Endometrial microvascular endothelial cells (primary cell): ENCODE results near the gene ERRFI1. TPM values are rescaled to one million over a fixed set of nuclear protein-coding genes. Genes with fewer than 3 reads are reported as not detected.

Experiments used
- in situ Hi-C: cut with HindIII; loops from 2 replicates; pipeline ENCODE4 v1.10.0; 2017; ENCODE audit warnings: low sequenced_read_pairs, low pct_unique_long_range_greater_than_20kb; ENCODE audit errors: inconsistent ontology term
- total RNA-seq: library from RNA; depleted of rRNA; stranded (reverse); fragments of >200 nt; gene quantifications from one replicate; pipeline ENCODE4 v1.2.3, GENCODE V29; 2015; ENCODE audit errors: inconsistent ontology term

ERRFI1 gene
- total RNA-seq, 1 donor from 2014 or later, result 18.5 TPM

DNA sequence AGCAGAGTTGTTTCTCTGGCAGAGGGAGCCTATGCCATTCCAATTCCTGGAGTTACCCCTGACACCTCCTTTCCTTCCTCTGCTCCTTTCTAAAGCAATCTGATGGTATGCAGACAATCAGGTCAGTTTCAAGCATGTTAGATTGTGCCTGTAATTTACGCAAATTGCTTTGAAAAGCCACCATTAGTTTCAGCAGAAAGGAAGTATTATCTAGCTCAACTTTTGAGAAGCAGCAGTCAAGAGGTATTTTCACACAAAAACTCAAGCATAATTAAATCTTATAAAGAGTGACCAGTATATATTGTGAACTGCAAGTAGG lies 2.2 kb downstream of the ERRFI1 start:
- in situ Hi-C loops, result loop anchor here (25.0 kb wide), 1 partner anchor 288 kb away; the partner anchor contains the start of gene SLC45A1

DNA sequence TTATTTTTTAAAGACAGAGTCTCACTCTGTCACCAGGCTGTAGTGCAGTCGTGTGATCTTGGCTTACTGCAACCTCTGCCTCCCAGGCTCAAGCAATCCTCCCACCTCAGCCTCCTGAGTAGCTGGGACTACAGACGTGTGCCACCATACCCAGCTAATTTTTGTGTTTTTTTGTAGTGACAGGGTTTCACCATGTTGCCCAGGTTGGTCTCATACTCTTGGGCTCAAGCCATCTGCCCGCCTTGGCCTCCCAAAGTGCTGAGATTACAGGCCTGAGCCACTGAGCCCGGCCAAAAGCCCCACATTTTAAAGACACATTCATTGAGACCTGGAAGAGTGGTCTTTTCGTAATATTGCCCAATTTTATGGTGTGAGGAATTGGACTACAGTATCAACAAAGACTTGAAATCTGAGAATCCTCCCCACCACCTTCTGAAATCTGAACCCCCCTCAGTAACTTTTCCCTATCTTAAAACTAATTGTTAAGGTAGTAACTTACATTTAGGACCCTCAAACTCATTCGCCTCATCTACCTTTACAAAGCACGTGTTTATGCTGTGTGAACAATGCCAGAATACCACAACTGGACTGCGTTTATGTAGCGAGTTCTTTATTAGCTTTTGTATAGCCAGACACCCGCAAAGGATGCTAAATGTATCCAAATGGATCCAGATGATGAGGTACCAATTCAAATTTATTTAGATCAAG lies 2.7 kb downstream of the ERRFI1 start:
- in situ Hi-C loops, result loop anchor here (25.0 kb wide), 1 partner anchor 289 kb away; the partner anchor contains the start of gene SLC45A1

DNA sequence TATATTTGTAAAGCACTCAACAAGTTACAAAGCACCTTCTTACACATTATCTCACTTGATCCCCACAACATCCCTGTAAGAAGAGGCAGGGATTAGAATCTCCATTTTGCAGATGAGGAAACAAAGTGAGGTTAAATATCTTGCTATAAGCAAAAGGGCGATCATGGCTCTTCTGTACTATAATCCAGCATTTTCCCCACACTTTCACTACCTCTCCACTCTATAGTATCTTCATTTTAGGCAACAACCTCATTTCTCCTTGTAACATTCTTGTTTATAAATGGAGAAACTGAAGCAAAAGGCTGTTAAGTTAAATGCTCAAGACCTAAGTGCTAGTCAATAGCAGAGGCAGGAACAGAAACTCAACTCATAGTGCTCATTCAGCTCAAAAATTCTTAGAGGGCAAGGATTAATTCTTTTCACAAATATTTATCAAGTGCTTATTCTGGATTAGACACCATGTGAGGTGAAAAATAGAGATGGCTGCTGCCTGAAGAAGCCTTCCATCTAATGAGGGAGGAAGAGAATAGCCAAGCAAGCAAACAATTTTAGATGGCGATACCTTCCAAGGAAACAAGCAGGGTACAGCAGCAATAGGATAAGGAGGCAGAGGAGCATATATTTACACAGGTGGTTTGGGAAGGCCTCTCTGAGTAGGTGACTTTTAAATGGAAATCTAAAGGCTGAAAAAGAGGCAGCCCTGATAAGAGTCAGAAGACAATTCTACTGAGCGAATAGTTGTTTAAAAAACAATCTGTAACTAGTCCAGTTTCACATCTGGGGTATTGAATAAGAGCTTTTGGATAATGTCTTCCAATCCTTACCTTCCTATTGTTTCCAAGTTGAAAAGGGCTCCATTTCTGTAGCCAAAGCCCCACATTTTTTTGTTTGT lies 3.5 kb downstream of the ERRFI1 start:
- in situ Hi-C loops, result loop anchor here (25.0 kb wide), 1 partner anchor 290 kb away; the partner anchor contains the start of gene SLC45A1

DNA sequence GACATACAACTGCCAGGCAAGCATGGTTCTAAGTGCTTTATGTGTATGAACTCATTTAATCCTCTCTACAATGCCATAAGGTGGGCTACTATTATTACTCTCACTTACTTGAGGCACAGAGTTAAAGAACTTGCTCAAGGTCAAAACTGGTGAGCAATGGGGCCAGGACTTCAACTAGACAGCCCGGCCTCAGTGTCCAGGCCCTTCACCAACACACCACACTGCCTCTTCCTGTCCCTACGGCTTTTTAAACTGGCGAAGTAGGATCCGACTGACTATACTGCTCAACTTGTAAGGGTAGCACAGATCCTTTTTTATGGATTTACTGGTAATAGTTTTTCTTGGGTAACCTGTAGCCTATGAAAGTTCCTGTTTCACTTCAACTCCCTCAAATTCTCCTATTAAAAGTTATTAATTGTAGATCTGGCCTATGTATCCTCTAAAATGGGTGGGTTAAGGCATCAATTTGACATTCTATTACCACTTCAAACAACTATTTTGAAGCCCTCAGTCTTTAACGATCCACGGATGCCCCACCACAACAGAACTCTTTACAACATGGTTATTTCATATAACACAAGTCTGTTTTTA lies 4.3 kb downstream of the ERRFI1 start:
- in situ Hi-C loops, result loop anchor here (25.0 kb wide), 1 partner anchor 291 kb away; the partner anchor contains the start of gene SLC45A1

DNA sequence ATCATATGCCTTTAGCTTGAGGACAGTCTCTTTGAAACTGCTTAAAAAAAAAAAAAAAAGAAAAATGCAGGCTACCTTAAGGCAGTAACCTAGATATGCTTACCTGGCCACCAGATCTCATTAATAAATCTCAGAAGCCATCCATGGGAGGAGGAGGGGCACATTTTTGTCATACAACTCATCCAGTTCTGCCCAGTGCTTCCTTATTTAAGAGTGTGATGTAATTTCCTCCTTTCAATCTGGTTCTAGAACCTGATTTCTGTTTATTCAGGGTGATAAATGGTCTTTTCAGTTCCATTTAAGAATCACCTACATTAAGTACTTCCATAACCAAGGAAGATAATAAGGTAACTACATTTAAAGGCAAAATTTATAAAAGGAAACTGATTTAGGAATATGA lies 6.1 kb downstream of the ERRFI1 start:
- in situ Hi-C loops, result loop anchor here (25.0 kb wide), 1 partner anchor 292 kb away; the partner anchor contains the start of gene SLC45A1

DNA sequence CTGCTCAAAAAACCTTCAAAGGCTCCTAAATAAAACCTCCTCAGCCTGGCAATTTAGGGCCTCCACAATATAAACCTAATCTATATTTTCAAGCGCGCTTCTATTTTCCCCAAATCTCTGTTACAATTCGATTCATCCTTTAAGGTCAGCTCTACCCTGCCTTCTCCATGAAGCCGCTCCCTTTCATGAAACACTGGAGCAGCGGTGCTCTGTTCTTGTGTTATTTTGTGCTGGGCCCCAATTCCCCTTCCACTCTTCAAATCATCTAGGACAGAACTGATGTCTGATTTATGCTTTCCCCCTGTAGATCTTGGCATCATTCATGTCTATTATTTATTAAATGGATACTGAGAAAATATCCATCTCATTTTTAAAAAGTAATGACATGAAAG lies 6.9 kb downstream of the ERRFI1 start:
- in situ Hi-C loops, result loop anchor here (25.0 kb wide), 1 partner anchor 293 kb away; the partner anchor contains the start of gene SLC45A1

DNA sequence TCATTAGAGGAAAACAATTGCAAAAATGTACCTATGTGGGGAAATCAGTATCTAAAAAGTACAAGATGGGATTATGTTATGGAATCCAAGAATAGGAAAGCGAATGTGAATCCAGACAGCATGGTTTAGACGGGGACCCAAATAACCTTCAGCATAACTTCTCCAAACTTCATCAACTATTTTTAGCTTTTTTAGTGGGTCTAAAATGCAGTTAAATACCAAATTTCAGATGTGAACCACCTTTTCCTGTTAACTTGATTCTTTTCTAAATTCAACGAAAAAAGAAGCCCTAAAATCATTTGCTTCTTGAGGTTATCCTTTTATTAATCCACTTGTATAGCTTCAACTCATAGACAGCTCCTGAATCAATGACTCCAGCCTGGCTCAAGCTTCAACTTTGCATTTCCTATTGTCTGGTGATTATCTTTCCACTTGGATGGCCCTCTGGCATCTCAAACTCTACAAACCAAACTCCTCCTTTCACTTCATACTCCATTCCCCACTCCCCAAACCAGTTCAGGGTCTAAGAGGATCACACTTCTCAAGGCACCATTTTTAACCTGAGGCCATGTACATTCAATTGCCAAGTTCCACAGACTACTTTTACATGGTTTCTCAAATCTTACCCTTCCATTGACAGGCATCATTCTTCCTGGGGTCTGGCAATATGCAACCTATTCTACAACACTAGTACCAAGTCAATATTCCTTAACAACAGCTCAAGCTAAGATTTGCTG lies 7.4 kb downstream of the ERRFI1 start:
- in situ Hi-C loops, result loop anchor here (25.0 kb wide), 1 partner anchor 294 kb away; the partner anchor contains the start of gene SLC45A1

DNA sequence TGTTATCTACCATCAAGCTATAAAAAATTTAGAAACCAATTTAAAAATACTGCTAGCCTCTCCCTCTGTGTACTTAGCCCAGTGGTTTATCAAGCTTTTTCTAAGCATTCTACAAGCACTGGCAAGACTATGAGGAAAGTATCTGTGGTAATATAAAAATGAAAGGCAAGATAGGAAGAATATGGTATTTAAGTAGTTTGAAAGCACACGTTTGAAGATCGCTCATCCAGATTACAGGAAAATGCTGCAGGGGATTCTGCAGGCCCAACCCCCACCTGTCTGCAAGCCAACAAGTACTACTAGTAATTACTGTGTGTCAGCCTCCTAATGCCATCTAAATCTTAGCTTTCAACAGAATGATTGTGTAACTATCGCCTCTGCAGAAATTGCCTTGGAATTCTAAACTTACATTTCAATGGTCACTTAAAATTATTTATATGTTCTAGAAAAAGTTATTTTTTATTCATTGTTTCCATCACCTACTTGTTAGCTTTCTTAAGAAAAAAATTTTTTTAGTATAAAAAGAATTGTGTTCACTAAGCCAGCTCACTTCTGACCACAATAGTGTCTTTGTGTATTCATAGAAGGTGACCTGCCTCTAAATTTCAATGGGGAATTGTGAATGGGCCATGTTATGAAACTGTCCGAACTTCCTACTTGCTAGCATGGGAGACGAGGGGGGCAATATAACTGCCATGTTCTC lies 8.5 kb downstream of the ERRFI1 start:
- in situ Hi-C loops, result loop anchor here (25.0 kb wide), 1 partner anchor 295 kb away; the partner anchor contains the start of gene SLC45A1

DNA sequence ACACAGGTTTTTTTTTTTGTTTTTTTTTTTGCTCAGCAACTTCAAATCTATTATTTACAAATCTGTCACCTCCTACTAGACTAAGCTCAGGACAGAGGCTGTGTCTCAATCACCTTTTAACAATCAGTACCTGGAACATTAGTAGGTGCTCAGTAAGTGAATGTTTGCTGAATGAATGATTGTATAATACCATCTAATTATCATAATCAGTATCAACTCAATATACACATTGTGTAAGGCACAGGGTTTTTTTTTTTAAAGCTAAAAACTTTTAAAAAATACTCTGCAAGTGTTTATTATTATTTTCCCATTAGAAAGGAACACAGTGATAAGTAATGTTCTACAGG lies 9.2 kb downstream of the ERRFI1 start:
- in situ Hi-C loops, result loop anchor here (25.0 kb wide), 1 partner anchor 295 kb away; the partner anchor contains the start of gene SLC45A1

DNA sequence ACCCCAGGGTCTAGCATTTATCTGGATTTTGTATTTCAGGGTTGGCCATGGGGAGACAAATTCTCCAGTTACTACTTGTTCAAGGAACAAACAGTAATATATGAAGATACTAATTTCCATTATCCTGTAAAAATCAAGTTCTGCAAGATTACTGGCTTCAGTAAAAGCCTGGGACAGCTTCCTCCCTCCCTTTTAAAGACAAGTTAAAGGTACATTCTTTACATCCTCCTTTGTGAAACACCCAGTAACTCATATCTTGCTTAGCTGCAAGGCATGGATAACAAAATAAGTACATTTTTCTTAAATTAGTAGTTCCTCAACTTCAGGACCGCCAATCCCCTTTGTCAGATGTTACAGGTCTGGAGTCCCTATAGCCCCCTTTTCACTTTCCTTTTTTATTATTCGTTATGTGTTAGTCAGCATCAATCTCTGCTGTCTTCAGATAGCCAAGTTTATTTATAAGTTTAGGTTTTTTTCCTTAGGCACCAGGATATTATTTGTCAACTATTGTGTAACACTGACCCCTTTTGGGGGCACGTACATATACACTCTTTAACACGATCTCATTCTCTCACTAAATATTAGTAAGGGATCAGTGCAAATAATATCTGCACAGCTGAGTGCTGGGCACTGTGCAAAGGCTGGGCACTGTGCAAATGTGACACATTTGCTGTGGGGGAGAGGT lies 9.8 kb downstream of the ERRFI1 start:
- in situ Hi-C loops, result loop anchor here (25.0 kb wide), 1 partner anchor 296 kb away; the partner anchor contains the start of gene SLC45A1

DNA sequence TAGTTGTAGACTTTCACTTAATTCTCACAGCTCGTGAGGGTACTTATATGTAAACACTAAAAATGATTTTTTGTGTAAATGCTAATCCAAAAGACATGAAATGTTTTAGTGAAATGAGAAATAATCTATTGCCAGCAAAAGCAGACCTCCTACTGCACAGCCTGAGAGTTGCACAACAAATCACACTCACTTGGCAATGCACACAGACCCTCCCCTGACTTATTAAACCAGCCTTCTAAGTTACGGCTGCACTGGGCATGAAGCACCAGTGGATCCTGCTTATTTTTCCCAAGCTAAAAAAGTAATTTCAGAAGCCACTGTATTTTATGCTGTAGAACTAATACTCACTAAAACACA lies 10.3 kb downstream of the ERRFI1 start:
- in situ Hi-C loops, result loop anchor here (25.0 kb wide), 1 partner anchor 297 kb away; the partner anchor contains the start of gene SLC45A1

DNA sequence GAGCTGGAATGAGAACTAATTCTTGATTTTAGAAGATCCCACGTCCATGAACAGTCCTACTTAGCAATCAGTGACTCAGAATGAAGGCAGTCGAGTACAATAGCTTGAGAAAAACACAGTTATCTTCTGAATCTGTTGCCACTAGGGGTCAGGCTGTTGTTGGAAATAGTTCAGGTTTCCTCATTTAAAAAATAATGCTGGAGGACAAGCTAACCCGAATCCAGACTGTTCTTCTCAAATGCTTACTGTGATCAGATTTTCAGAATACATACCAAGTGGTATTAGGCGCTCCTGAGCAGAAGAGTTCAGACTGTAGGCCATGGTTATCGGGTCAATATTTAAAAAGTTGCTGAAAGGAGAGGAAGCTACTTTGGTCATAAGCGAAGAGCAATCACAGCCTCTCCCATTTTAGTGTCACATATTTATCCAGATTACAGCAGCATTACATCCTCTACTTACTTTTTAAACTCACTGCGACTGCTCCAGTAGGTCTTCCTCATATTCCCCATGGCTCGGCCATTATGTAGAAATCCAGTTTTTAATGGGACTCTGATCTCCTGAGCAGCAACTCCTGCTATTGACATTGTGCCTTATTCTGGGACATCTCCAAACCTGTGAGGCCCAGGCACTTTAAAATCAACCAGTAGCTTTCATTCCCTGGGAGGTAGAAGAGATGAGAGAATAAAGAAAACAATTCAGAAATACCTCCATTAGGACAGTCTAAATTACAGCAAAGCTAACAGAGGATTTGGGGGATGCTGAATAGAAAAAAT lies 10.9 kb downstream of the ERRFI1 start:
- in situ Hi-C loops, result loop anchor here (25.0 kb wide), 1 partner anchor 297 kb away; the partner anchor contains the start of gene SLC45A1

DNA sequence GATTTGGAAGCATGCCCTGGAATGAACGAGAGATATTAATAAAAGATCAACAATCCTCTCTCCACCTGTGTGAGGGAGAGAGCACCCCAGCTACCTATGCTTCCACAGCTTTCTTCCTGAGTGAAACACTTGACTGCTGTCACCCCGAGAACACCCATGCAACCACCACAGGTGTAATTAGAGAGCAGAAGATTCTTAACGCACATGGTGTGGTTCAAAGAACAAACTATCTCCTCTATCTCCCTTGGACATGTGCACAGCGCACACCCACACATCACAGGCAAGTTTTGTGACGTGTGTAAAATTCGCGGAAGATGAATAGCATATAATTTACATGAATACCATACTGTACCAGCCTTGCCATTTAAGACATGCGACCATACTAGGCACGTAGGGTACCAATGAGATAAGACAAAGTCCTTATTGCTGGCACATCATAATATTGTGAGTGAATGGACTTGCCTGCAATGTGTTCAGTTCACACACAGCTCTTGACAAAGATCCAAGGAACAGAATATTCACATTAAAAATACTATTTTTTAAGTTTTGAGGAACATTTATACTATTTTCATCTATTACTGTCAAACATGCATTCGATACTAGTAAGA lies 11.6 kb downstream of the ERRFI1 start:
- in situ Hi-C loops, result loop anchor here (25.0 kb wide), 1 partner anchor 298 kb away; the partner anchor contains the start of gene SLC45A1

DNA sequence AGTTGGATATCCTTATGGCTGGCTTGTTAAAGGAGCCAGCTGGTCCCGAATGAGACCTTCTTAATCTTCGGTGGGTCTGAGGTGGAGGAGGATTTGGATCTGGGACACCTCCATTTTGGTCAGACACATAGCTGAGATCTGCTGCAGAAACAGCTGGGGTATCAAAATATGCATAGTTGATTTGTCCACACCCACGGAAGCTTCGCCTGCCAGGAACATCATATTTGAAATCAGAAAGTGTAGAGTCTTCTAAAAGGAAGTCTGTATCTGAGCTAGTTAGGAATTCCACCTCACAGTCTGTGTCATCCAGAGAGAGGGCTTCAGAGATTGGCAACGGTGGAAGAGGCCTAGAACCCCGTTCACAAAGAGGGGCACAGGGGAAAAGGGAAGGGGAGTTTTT lies 12.3 kb downstream of the ERRFI1 start:
- in situ Hi-C loops, result loop anchor here (25.0 kb wide), 1 partner anchor 299 kb away; the partner anchor contains the start of gene SLC45A1

DNA sequence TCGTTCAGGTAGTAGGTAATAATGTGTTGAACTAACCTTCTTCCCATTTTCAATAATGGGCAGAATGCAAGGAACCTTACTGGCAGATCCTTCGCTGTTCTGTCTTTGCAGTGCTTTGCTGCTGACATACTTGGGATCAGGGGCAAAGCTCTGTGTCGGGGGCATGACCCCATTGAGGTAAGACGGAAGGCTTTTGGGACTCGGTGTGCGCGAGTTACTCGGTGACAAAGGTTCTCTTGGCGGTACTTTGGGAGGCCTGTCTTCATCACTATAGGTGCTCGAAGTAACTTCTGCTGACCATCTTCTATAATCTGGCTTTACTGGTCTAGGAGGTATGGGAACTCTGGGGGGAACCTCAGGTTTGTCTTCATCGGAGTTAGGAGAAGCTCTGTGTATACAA lies 12.7 kb downstream of the ERRFI1 start:
- in situ Hi-C loops, result loop anchor here (25.0 kb wide), 1 partner anchor 299 kb away; the partner anchor contains the start of gene SLC45A1

DNA sequence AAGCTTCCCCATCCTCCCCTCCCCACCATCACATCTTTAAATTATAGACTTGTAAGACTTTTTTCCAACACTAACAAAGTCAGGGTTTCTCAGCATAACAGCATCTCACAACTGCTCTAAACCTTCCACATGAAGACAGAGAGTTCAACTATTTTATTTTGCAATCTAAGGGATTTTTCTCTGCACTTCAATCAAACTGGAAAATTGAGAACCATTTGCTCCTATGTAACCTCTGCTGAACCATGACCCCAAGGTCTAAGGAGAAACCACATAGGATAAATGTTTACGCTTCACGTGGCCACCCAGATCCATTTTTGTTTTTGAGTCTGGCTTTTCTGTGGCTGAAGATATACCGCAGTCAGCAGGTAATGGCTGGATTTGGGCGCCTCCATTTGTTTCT lies 13.2 kb downstream of the ERRFI1 start:
- in situ Hi-C loops, result loop anchor here (25.0 kb wide), 1 partner anchor 299 kb away; the partner anchor contains the start of gene SLC45A1
